ENCODE data around the gene PFKFB1.

Gene PFKFB1

DNA sequence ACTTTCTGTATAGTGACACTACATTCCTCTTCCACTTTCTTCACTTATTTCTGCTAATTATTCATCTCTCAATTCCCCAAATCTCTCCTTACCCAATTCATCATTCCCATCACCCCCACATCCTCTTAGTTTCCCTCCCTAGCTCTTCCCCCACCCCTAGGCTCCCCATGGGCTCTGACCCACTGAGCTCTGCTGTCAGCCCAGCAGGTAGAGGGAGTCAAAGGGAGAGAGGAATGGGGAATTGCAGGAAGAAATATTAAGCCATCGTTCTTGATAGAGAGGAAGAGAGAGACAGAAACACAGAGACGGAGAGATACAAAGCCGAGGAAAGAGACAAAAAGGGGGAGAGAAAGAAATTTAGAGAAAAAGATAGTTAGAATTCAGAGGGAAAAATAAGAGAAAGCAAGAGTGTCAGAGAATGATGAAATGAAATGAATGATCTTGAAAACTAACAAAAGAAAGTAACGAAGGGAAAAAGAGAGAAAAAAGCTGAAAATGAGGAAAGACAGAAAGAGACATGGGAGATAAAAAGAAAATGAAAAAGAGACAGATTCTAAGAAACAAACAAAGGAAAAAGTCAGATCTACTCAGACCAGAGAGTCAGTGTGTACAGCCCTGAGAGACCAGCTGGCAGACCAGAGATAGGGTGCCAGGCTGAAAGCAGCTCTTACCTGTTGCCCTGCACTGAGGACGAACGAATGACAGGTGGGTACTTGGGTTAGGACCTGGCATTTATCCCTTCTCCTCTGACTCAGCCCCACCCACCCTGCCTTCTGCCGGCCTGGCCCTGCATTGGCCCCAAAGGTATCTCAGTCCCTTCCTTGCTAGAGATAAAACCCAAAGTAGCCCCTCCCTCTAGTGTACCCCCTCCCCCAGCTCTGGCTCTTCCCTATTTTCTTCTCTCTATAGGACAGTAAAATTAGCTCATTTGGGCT is 36.5 kb upstream of the PFKFB1 start, which contains the start of gene ALAS2:
ALAS2 (minus strand) TSS at position 707 of the 935 bp plus-strand sequence. CDS start 4,977 bp downstream, outside the sequence.
- Histone ChIP-seq H3K36me3 (ENCODE audit: control insufficient read depth, low read length) (no peaks in the 10 kb centered on the region), H3K4me1 (ENCODE audit: control insufficient read depth, low read length) (no peaks in the 10 kb centered on the region), H3K4me2 (ENCODE audit: low read length) (no peak within 1 kb of the TSS), H3K79me2 (ENCODE audit: control insufficient read depth, low read length) (no peaks in the 10 kb centered on the region), H3F3A (ENCODE audit: control insufficient read depth, insufficient read depth) (no peaks in the 10 kb centered on the region), H3K4me3 (ENCODE audit: low read length) (no peak within 1 kb of the TSS), H3K27me3 (ENCODE audit: control insufficient read depth, low read length) (no peaks in the 10 kb centered on the region), H3K9me2 (replicated peaks; ENCODE audit: control insufficient read depth, low read length) (no peaks in the 10 kb centered on the region), H3K9me3 (ENCODE audit: control insufficient read depth, insufficient read depth, low read length) (no peaks in the 10 kb centered on the region), H4K20me1 (ENCODE audit: control insufficient read depth, insufficient read depth, low read depth, low read length) (no peaks in the 10 kb centered on the region), H3K27ac (ENCODE audit: low read depth, low read length) (no peak within 1 kb of the TSS)
- TF ChIP-seq, protein P1, sequence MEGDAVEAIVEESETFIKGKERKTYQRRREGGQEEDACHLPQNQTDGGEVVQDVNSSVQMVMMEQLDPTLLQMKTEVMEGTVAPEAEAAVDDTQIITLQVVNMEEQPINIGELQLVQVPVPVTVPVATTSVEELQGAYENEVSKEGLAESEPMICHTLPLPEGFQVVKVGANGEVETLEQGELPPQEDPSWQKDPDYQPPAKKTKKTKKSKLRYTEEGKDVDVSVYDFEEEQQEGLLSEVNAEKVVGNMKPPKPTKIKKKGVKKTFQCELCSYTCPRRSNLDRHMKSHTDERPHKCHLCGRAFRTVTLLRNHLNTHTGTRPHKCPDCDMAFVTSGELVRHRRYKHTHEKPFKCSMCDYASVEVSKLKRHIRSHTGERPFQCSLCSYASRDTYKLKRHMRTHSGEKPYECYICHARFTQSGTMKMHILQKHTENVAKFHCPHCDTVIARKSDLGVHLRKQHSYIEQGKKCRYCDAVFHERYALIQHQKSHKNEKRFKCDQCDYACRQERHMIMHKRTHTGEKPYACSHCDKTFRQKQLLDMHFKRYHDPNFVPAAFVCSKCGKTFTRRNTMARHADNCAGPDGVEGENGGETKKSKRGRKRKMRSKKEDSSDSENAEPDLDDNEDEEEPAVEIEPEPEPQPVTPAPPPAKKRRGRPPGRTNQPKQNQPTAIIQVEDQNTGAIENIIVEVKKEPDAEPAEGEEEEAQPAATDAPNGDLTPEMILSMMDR (IDR thresholded peaks at IDR 0.05; ENCODE audit: low read depth, low read length, poor library complexity, severe bottlenecking): no peak
- TF ChIP-seq EZH2phosphoT487 (IDR thresholded peaks at IDR 0.05; ENCODE audit: borderline replicate concordance, low read length): no peak

DNA sequence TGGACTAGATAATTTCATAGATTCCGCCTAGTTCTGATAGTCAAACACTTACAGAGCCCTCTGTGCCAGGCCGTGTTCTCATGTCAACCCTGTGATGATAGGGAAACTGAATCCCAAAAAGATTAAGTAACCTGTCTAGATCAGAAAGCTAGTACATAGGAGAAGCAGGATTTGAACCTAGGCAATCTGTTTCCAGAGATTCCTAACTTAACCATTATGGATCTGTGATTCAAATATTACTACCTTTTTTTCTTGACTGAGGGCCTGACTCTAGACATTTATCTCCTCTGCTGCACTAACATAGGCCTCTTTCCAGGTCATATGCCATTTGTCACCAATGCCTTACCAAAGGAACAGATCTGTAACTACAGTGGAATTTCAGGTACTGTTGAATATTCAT is 35.3 kb upstream of the PFKFB1 start:
- no peak for TF ChIP-seq EZH2phosphoT487 (IDR thresholded peaks at IDR 0.05; ENCODE audit: borderline replicate concordance, low read length)
- TF ChIP-seq, protein P1 (IDR thresholded peaks at IDR 0.05; ENCODE audit: low read depth, low read length, poor library complexity, severe bottlenecking): no peak
- Histone ChIP-seq H3K27ac (ENCODE audit: low read depth, low read length) (no peak overlapping the region), H3K79me2 (ENCODE audit: control insufficient read depth, low read length) (no peaks in the 10 kb centered on the region), H3K36me3 (ENCODE audit: control insufficient read depth, low read length) (no peaks in the 10 kb centered on the region), H3K9me2 (replicated peaks; ENCODE audit: control insufficient read depth, low read length) (no peaks in the 10 kb centered on the region), H3K9me3 (ENCODE audit: control insufficient read depth, insufficient read depth, low read length) (no peaks in the 10 kb centered on the region), H3K4me1 (ENCODE audit: control insufficient read depth, low read length) (no peaks in the 10 kb centered on the region), H3K4me2 (ENCODE audit: low read length) (no peak overlapping the region), H4K20me1 (ENCODE audit: control insufficient read depth, insufficient read depth, low read depth, low read length) (no peaks in the 10 kb centered on the region), H3F3A (ENCODE audit: control insufficient read depth, insufficient read depth) (no peaks in the 10 kb centered on the region), H3K27me3 (ENCODE audit: control insufficient read depth, low read length) (no peaks in the 10 kb centered on the region), H3K4me3 (ENCODE audit: low read length) (no peak overlapping the region)

DNA sequence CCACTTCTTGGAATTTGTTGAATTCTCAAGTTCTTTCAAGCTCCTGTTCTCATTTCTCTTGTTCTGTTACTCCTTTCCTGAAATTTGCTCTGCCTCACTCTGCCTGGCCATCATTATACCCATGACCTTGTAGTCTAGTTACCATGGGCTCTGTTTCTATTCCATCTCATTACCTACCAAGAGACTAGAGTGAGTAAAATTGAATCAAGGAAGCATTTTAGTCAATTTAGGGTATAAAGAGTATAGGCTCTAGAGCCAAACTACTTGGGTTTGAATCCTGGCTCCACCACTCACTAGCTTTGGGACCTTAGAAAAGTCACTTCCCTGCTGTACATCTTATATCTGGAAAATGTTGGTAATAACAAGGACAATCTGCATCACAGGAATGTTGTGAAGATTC is 34.6 kb upstream of the PFKFB1 start:
- Histone ChIP-seq H3F3A (ENCODE audit: control insufficient read depth, insufficient read depth) (no peaks in the 10 kb centered on the region), H3K4me1 (ENCODE audit: control insufficient read depth, low read length) (no peaks in the 10 kb centered on the region), H4K20me1 (ENCODE audit: control insufficient read depth, insufficient read depth, low read depth, low read length) (no peaks in the 10 kb centered on the region), H3K4me3 (ENCODE audit: low read length) (no peak overlapping the region), H3K27ac (ENCODE audit: low read depth, low read length) (no peak overlapping the region), H3K79me2 (ENCODE audit: control insufficient read depth, low read length) (no peaks in the 10 kb centered on the region), H3K4me2 (ENCODE audit: low read length) (no peak overlapping the region), H3K36me3 (ENCODE audit: control insufficient read depth, low read length) (no peaks in the 10 kb centered on the region), H3K9me3 (ENCODE audit: control insufficient read depth, insufficient read depth, low read length) (no peaks in the 10 kb centered on the region), H3K27me3 (ENCODE audit: control insufficient read depth, low read length) (no peaks in the 10 kb centered on the region), H3K9me2 (replicated peaks; ENCODE audit: control insufficient read depth, low read length) (no peaks in the 10 kb centered on the region)
- TF ChIP-seq EZH2phosphoT487 (IDR thresholded peaks at IDR 0.05; ENCODE audit: borderline replicate concordance, low read length): no peak
- TF ChIP-seq, protein P1 (IDR thresholded peaks at IDR 0.05; ENCODE audit: low read depth, low read length, poor library complexity, severe bottlenecking): no peak
